Stimulated activated naive CD4-positive, alpha-beta T cell (primary cell): ENCODE data around the gene TFAP2E.

Experiments used
- DNase-seq, 6 experiments: peaks; one replicate each; lab custom pipeline; 2025; lab: John Stamatoyannopoulos, UW

The TFAP2E gene

DNA sequence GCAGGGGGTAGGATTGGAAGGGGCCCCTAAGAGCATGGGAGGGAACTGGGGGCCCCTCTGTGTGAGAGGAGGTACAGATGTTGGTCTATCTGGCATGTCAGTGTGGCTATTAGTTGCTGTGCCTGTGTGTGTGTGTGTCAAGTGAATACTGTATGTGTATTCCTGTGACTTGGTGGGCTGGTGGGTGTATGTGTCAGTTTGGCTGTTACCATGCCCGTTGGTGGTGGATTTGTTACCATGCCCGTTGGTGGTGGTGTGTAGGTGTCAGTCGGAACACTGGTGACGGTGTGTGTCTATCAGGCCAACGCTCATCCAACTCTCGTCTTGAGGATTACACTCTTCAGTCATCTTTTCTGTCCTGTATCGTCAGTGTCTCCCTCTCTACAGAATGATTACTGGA is 22.6 kb downstream of the TFAP2E start:
- no peak for DNase-seq

DNA sequence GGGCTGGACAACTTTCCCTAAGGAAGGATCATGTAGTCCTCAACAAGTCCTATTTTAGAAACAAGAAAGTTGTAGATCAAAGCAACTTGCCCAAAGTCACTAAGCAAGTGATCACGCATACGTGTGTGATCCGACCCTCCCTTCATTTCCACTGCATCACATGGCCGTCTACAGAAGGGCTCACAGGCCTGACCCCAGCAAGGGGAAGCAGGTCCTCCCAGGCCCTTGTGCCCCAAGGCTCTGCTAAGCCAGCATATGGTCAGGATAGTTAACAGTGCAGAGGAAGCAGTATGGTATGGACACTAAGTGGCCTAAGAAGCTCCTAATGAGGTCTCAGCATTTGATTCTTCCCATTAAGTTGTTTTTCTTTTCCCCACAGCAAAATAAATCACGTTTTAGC is 24.8 kb downstream of the TFAP2E start:
- no peak for DNase-seq

DNA sequence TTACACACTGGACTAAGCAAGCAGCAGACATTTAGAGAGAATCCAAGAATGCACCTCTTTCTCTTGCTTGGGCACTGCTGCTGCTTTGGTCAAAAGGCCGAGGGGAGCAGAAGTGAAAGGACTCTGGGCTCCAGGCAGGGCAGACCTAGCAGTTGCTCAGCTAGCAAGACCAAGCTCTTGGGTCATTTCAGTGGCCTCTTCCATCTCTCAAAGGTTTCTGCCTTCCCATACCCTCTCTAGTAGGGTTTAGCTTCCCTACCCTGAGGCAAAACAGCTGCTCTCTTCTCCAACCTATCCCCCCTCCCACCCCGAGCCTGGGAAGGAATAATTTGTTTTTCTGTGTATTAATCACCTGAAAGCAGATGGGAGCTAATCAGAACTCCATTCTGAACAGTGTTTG is 25.8 kb downstream of the TFAP2E start:
- no peak for DNase-seq

DNA sequence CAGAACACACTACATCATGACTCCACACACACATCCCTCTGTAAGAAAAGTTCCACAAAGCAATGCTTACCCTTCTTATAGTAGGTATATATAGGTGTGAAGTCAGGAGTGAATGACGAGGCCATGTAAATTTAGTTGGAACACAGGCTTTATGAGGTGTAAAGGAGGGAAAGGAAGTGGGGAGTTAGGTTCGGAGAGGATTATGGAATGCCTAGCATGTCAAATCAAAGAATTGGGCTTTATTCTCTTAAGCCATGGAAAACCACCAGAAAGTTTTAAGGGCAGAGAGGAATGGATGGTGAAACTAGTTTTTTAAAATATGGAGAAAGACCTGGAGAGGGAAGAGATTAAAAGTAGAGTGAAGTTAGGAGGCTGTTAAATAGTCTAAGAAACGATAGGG is 26.3 kb downstream of the TFAP2E start:
- DNase-seq, result no peak

DNA sequence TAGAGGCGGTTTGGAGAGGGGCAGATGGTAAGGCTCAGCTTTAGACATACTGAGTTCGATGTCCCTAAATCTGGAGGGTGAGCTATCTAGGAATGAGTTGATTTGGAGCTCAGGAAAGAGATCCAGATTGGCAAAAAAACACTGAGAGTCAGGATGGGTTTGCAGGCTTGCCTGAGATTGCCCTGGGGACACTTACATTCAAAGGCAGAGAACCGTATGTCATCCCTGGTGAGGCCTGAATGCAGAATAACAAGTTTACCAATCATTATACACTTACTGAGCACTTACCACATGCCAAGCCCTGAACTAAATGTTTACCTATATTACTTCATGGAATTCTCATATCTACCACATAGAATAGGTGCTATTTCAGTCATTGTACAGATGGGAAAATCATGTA is 27.5 kb downstream of the TFAP2E start:
- no peak for DNase-seq

DNA sequence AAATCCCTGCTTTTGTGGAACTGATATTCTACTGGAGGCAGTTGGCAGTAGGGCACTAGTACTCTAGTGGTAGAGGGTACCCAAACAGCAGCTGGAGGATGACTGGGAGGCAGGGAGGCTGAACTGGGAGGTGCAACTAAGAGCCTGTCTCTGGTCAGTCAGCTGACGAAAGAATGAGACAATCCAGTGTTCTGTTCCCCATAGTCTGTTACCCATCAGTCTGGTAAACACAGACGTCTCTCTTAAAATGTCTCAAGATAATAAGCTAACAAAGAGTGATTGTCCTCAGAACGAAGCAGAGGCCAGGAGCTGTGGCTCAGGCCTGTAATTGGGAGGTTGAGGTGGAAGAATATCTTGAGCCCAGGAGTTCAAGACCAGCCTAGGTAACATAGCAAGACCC is 30.4 kb downstream of the TFAP2E start:
- DNase-seq, result no peak

DNA sequence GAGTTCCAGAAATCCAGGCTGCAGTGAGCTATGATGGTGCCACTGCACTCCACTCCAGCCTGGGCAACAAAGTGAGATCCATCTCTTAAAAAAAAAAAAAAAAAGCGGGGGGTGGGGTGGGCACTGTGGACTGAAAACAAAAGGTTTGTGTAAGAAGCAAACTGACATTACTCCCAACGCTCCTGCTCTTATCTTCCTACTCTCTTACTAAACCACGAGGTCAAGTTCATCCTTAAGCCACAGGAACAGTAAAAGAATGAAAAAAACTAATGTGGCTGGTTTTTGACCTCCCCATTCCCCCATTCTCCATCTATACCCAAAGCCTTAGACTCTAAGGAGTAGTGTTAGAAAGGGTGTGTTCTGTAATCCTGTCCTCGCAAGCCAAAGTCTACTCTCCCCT is 30.8 kb downstream of the TFAP2E start:
- DNase-seq, result no peak

DNA sequence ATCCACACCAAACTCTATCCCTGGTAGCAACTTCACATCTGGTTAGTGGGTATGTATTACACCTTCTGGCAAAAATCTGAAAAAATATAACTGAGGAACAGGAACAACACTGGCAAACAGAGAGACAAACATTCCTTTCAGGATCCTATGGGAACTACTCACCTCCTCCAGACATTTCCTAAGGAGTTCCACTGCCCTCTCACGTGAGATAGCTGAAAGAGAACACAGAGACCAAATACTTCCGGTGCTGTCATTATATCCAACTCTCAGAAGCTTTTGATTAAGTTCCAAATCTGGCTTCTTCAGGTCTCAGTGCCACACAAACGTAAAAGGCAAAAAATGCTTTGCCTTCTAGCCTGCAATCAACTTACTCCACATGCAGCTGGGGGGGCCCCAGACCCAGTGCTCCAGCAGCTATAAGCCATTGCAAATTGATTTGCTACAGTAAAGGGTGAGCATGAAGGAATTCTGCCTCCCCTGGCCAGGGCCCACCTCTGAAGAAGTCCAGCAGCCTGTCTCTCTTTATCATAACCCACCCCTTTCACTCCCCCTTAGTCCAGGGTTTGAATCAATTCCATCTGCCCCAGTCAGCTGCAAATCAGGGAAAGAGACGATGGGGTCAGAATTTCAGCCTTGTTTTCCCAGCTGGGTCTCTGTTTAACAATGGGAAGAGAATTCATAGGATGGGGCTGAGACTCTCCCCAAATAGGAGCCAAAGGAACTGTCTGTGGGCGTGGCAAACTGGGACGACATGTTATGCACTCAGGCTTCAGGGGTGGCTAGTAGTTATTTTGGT is 32.2 kb downstream of the TFAP2E start:
- no peak for DNase-seq

DNA sequence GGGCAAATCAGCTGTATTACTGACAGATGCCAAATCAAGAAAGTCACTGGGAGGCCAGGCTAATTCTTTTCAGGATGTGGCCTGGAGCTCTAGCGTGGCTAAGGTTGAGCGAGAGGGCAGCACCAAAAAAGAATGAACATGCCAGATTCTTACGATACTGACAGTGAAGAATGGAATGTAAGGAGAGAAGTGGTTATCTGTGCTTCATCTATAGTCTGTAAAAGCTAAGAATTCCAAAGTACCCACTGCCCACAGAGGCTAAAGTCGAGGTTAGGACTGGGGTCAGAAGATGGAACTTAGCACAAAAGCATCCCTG is 32.7 kb downstream of the TFAP2E start:
- no peak for DNase-seq

DNA sequence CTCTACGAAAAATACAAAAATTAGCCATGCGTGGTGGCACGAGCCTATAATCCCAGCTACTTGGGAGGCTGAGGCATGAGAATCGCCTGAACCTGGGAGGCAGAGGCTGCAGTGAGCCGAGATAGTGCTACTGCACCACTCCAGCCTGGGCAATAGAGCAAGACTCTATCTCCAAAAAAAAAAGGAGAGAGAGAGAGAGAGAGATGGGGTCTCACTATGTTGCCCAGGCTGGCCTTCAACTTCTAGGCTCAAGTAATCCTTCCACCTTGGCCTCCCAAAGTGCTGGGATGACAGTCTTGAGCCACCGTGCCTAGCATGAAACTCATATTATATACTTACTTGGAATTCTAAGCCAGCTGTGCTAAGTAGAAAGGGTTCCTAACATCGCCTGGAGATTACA is 38.5 kb downstream of the TFAP2E start:
- no peak for DNase-seq

DNA sequence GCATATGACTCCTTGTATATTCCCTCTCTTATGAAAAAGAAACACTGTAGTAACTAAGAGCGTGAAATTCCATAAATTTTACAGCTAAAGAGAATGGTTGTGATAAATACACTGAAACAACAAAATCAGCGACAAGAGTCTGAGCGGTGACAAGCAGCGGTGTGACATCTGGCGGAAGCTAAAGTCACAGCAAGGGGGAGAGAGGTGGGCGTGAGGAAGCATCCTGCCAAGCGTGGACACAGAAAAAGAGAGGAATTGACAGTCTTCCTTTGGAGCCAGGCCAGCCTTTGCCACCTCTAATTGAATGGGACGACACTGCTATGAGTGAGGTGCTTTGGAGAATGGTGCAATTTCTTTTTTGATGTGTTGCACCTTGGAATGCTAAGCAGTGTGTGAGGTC is 42.3 kb downstream of the TFAP2E start:
- no peak for DNase-seq

DNA sequence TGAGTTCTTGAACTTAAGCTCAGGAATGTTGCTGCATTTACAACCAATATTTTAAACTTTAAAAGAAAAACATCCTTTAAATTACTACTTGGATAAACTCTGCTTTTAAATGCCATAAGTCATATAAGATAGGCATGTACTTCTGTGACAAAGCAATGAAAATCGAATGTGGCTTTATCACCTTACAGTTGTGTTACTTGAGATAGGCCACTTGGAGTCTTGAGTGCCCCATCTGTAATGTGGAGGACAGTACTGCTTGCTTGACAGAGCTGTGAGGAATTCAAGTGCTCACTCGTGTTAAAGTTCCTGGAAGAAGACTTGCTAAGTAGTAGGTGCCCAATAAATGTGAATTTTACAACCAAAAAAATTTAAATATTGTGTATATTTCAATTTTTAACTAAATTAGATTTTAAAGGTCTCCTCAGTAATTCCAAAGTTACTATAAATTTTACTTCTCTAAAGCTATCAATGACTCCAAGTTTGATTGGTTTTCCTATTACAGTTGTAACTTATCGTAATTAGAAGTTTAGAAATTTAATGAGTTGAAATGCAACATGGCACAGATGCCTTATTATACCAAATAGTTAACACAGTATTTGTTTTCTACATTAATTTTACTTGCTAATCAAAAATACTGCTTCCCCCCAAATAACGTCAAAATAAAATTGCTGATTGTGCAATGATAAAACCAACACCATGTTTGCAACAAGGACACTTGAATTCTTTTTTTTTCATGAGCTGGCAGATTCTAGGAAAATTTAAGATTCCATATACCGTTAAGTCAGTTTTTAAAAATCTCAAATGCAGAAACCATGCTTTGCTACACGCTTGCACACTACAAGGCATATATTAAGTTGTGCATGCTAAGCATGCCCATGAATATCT is 46.4 kb downstream of the TFAP2E start:
- DNase-seq, result no peak

DNA sequence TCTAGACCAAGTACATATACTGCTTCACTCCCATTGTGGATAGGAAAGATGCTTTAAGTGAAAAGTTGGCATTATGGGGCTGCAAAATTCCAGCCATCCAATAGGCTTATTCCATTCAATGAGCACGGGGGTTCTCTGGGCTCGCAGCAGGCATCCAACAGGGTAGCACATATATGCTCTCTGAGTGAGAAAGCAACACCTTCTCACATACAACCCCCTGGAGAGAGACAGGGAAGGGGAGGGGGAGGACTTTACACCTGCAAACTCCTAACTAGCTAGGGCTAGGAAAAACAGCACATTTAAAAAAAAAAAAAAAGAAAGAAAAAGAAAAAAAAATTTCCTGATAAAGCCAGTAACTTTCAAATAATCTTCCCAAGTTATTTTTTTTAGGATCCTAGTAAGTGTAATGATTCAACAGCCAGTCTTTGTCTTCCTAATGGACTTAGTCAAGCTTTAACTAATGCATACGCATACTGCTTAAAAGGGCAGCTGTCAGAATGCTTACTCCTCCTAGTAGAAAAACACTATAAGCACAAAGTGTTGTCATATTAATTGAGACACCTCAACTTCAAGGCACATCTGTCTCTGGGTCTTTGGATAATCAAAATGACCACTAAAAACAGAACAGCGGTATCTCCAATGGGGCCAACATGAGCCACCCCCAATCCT is 49.5 kb downstream of the TFAP2E start:
- no peak for DNase-seq

DNA sequence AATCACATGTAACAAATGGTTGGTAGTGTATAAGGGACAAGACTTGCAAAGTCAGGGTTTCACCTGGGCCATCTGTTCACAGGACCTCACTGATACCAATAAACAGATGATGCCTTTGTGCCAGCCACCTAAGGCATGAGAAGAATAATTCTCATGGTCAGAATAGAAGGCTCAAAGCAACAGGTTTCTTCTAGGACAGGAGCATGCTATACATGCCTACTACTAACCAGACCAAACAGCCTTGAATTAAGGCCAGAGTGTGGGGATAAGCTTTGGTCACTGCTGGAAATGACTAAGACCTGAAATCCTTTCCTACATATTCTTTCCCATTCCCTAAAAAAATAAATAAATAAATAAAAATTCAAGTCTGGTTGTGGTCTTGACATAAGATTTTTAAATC is 50.7 kb downstream of the TFAP2E start:
- DNase-seq, result no peak

DNA sequence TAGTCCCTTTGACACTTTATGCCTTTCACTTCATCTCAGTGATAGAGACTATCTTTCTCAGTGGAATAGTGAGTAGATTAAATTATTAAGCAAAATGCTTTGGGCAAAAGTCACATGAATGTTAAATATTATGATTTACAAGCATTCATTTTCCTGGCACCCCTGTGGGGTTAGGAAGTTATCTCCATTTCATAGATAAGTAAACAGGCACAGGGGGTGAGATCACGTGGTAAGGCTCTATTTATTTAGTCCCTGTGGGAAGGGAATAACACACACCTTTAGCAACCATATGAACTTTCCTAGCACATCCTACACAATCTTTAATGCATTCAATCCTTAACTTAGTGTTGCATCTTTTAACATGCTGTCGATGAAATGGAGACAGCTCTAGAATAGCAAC is 55.9 kb downstream of the TFAP2E start:
- DNase-seq, result no peak

DNA sequence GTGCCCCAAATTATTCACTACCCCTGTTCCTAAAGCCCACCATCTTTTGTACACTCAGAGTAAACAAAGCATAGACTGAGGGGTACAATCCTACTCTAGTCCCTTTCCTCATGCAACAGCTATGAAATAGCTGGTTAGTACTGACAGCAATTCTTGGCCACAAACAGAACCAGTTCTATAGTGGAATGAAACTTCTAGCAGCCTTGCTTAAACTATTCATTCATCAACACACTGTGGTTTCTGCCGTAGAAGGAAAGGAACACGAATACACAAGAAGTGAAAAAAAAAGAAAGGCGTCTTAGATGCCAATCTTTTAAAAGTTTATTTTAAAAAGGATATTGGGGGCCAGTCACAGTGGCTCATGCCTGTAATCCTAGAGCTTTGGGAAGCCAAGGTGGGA is 58.3 kb downstream of the TFAP2E start:
- no peak for DNase-seq

DNA sequence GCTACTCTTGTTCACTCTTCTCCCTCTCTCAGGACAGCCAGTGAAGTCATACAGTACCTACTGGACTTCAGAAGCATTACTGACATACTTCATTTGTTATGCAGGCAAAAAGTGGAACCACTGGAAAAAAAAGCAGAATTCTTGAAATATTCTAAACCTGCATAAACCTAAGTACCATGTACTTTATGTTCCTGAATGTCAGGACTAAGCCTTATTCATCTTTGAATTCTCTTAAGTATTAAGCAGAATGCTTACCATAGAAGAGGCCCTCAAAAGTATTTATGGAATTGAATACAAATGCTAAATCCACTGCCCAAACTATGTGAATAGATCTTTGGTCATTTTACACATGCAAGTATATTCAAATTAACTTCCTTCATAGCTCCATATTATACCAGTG is 60.4 kb downstream of the TFAP2E start:
- DNase-seq, result no peak

DNA sequence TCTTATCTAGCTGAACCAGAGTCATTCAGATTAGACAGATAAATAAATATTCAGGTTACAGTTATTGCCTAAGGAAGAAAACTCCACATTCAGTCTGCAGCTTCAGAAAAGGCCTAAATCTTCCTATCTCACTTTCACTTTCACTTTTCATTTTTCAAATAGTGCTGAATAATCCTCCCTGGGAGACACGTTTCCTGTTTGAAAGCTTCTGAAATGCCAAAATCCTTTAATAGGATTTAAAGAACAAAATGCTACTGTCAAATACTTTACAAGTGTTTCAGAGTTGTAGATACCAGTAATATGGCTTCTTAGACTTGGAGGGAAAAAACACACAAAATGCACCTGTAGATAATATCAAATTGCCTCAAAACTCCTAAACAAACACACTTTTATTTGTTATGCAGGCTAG is 64.3 kb downstream of the TFAP2E start:
- peak in 3 of 6 experiments; percentile 24 to 43 (median 42) for DNase-seq

DNA sequence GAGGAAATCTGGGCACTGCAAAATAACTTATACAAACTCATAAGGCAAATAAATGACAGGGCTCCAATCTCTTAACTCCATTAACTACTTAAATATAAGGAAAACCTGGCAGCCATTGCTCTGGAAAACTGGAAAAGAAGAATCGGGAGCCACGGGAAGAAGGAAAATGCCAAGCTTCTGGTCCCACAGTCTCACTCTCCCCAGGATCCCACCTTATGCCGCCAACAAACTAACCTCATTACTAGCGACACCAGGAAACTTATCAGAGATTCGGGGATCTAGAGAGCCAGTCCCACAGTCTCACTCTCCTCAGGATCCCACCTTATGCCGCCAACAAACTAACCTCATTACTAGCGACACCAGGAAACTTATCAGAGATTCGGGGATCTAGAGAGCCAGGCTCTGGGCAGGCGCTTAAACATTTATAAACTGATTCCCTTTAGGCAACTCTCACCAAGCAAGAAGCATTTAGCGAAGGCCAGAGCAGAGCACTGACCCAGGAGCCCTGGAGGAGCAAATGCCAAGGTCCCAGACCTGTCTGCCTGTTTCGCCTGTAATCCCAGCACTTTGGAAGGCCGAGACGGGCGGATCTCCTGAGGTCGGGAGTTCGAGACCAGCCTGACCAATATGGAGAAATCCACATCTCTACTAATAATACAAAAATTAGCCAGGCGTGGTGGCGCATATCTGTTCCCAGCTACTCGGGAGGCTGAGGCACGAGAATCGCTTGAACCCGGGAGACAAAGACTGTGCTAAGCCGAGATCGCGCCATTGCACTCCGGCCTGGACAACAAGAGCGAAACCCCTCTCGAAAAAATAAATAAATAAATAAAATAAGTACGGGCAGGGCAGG is 67.5 kb downstream of the TFAP2E start:
- DNase-seq, result peak in 1 of 6 experiments; percentile 21

DNA sequence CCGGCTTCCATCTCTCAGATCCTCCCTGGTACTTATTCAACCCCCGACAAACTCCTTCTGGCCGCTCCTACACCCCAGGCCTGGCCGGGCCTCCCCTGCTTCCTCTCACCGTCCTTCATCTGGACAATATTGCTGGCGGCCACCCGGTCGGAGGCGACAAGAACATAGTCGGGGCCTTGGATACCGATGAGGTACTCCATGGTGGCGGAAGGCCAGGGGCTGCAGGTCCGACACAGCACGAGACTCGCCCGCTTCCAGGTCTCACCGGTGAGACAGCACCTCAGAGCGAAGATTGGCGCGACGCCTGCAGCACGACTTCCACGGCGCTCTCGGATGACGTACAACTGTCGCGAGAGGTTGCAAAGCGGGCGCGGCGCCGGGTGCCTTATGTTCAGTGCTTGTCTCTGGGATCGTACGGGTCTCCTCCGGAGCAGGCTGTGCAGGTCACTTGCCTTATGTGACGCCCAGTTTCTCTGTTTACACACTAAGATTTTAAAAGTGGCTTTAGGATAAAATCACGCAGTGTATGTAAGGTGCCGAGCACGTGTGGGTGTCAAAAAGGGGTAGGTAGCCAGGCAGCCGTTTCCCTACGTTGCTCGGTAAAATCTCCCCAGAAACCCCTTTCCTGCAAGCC is 68.2 kb downstream of the TFAP2E start, which contains the start of gene PSMB2:
PSMB2 (minus strand) TSS at position 294 of the 634 bp plus-strand sequence; CDS start at position 200, 94 bp downstream.
- peak; percentile 87 to 95 (median 93) for DNase-seq

DNA sequence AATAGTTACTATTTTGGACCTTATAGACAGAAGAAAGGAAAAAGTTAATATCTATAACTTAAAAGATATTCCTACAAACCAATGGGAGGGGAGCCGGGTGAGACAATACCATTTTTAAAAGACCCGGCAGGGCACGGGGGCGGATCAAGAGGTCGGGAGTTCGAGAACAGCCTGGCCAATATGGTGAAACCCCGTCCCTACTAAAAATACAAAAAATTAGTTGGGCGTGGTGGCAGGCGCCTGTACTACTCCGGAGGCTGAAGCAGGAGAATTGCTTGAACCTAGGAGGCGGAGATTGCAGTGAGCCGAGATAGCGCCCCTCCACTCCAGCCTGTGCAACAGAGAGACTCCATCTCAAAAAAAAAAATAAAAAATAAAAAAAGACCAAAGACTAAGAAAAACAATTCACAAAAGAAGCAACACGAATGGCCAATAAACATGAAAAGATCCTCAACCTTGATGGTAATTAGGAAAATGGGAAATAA is 69.4 kb downstream of the TFAP2E start:
- no peak for DNase-seq
